Mucosa of descending colon (tissue), 3 donors: ENCODE results near the gene SLC32A1. TPM values are rescaled to one million over a fixed set of nuclear protein-coding genes. Genes with fewer than 3 reads are reported as not detected.

Source experiments
- ATAC-seq: fragments of 200-7000 bp; cut with Tn5 transposase; one replicate; pipeline ENCODE4 v1.9.1; 2020; ENCODE audit warnings: mild to moderate bottlenecking, moderate library complexity
- DNase-seq, 3 donors: peaks; one replicate each; pipeline ENCODE4 v3.0.0-alpha.2; 2020
- H3K36me3 ChIP-seq: fragments of 200-600 bp; one replicate; pipeline ENCODE4 v1.8.0; 2021; ENCODE audit warnings: low read depth, mild to moderate bottlenecking
- H3K4me1 ChIP-seq: fragments of 200-600 bp; one replicate; pipeline ENCODE4 v1.8.0; 2021; ENCODE audit warnings: low read depth, mild to moderate bottlenecking
- H3K4me3 ChIP-seq: fragments of 200-600 bp; one replicate; pipeline ENCODE4 v1.8.0; 2021; ENCODE audit warnings: mild to moderate bottlenecking
- H3K9me3 ChIP-seq: fragments of 200-600 bp; one replicate; pipeline ENCODE4 v1.8.0; 2021; ENCODE audit warnings: mild to moderate bottlenecking
- intact Hi-C, 2 donors: fragments of 100-400 bp; cut with DNase I in 1 of 2; cut with micrococcal nuclease in 1 of 2; formaldehyde crosslinking; loops; one replicate each; pipeline versions ENCODE4 v1.11.0 to v1.11.1; 2022; cut with DNase I, micrococcal nuclease
- total RNA-seq, 3 donors: library from RNA; stranded (reverse); fragmentation: NEBNext Ultra II Directional in 2 of 3; extraction: Animal tissue kit (Norgen Biotek cat#: 25700) in 2 of 3; gene quantifications; one replicate each; pipeline versions ENCODE4 v1.2.1 to v1.2.4, GENCODE V29; 2021 to 2023
- TF ChIP-seq, protein P1 (sequence below): fragments of 200-600 bp; IDR thresholded peaks from one replicate; pipeline ENCODE4 v1.8.0; 2022; ENCODE audit warnings: antibody characterized with exemption, mild to moderate bottlenecking
- donor health status: DM: no; HTN: no; CAD: no; lungs with moderate emphysema.
- donor health status: DM: no; HTN: no; CAD: no.
- donor health status: DM: no; HTN: yes; CAD: no.

The SLC32A1 gene
- total RNA-seq, 3 donors from 2014 or later: 0.17 TPM; not detected in 2

GRCh38 chr20:38737887-38738286, 13.6 kb downstream of the SLC32A1 start:
- ATAC-seq: no peak
- no peak for DNase-seq
- intact Hi-C loops: no loop called here
- Histone ChIP-seq H3K4me1 (no peaks in the 10 kb centered on the region), H3K4me3 (no peak overlapping the region), H3K36me3 (no peaks in the 10 kb centered on the region), H3K9me3 (no peaks in the 10 kb centered on the region)
- TF ChIP-seq, protein P1, sequence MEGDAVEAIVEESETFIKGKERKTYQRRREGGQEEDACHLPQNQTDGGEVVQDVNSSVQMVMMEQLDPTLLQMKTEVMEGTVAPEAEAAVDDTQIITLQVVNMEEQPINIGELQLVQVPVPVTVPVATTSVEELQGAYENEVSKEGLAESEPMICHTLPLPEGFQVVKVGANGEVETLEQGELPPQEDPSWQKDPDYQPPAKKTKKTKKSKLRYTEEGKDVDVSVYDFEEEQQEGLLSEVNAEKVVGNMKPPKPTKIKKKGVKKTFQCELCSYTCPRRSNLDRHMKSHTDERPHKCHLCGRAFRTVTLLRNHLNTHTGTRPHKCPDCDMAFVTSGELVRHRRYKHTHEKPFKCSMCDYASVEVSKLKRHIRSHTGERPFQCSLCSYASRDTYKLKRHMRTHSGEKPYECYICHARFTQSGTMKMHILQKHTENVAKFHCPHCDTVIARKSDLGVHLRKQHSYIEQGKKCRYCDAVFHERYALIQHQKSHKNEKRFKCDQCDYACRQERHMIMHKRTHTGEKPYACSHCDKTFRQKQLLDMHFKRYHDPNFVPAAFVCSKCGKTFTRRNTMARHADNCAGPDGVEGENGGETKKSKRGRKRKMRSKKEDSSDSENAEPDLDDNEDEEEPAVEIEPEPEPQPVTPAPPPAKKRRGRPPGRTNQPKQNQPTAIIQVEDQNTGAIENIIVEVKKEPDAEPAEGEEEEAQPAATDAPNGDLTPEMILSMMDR: no peak

GRCh38 chr20:38745757-38746156, 21.5 kb downstream of the SLC32A1 start:
- no peak for DNase-seq
- no peaks in the 10 kb centered on the region for H3K9me3 ChIP-seq
- no peaks in the 10 kb centered on the region for H3K36me3 ChIP-seq
- TF ChIP-seq, protein P1: no peak
- intact Hi-C loops: loop anchor here in 1 of 2 donors (10.0 kb wide), 1 partner anchor 101 kb away; no protein-coding TSS in a partner anchor
- H3K4me3 ChIP-seq: no peak overlapping the region
- no peak for ATAC-seq
- H3K4me1 ChIP-seq: peaks cover 6% of the 10 kb centered on the region

DNA sequence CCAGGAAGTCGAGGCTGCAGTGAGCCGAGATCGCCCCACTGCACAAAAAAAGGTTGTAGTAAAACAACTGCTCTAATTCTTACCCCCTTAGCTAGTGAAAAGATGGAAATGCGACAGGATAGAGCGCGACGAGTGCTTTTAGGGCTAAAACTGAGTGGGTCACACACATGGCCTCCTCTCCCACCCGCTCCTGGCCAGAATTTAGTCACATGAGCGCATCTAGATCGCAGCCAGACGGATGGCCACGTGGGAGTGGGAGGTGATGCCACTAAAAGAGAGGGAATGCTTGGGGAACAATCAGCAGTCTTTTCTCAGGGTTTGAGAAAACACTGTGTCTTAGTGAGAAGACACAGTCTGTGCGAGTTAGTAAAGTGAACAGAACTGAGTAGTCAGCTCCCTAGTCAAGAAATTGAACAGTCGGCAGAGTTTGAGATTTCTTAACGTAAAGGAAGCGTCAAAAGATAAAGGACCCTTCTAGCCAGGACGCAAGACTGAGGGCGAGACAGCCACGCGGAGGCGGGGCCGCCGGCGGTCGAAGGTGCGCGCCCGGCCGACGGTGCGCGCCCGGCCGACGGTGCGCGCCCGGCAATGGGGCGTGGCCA, 23.3 kb downstream of the SLC32A1 start:
- Histone ChIP-seq H3K4me1 (peaks cover 6% of the 10 kb centered on the region), H3K36me3 (no peaks in the 10 kb centered on the region), H3K4me3 (no peak overlapping the region), H3K9me3 (no peaks in the 10 kb centered on the region)
- DNase-seq (peak in 2 of 3 donors; percentile 26 to 53), ATAC-seq (no peak)
- TF ChIP-seq, protein P1: no peak
- intact Hi-C loops: loop anchor here in 1 of 2 donors (10.0 kb wide), 1 partner anchor 103 kb away; no protein-coding TSS in a partner anchor

DNA sequence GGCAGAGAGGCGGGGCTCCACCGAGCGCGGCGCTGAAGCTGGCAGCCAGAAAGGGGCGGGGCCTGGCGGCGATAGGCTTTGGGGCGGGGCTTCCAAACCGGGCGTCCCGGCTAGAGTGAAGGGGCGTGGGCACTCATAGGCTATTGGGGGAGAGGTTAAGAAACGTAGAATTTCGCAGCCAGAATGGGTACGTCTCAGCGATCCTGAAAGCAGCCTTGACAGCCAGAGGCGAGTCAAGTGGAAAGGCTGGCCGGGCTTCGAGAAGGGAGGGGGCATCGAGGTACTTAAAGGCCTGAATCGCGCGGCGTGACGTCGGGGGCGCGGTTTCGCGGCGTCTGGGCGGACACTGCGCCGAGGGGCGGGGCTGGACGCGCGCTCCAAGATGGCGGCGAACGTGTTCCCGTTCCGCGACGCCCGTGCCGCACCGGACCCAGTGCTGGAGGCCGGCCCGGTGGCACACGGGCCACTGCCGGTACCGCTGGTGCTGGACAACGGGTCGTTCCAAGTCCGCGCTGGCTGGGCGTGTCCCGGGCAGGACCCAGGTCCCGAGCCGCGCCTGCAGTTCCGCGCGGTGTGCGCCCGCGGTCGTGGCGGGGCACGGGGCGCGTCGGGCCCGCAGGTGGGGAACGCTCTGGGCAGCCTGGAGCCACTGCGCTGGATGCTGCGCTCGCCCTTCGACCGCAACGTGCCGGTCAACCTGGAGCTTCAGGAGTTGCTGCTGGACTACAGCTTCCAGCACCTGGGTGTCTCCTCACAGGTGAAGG, 24.0 kb downstream of the SLC32A1 start, which contains the start of gene ACTR5:
Gene ACTR5 (plus strand): TSS at position 364 of the 764 bp plus-strand sequence. CDS start 19 bp downstream, at position 383.
- Histone ChIP-seq H3K4me1 (peaks cover 6% of the 10 kb centered on the region), H3K4me3 (peak within 1 kb of the TSS; percentile 78), H3K36me3 (no peaks in the 10 kb centered on the region), H3K9me3 (no peaks in the 10 kb centered on the region)
- intact Hi-C loops: loop anchor here in 1 of 2 donors (10.0 kb wide), 1 partner anchor 103 kb away; no protein-coding TSS in a partner anchor
- TF ChIP-seq, protein P1: no peak
- DNase-seq: peak; percentile 96 to 98 (median 96)
- ATAC-seq: peak; percentile 96

GRCh38 chr20:38748861-38749149, 24.5 kb downstream of the SLC32A1 start:
- ATAC-seq: peak; percentile 82
- TF ChIP-seq, protein P1: no peak
- no peaks in the 10 kb centered on the region for H3K9me3 ChIP-seq
- intact Hi-C loops: loop anchor here in 1 of 2 donors (10.0 kb wide), 1 partner anchor 104 kb away; no protein-coding TSS in a partner anchor
- DNase-seq: peak in 1 of 3 donors; percentile 70
- H3K4me1 ChIP-seq: peaks cover 6% of the 10 kb centered on the region
- peak overlapping the region; percentile 78 for H3K4me3 ChIP-seq
- H3K36me3 ChIP-seq: no peaks in the 10 kb centered on the region
